ENCODE measurements around the gene TRPM2.

DNA sequence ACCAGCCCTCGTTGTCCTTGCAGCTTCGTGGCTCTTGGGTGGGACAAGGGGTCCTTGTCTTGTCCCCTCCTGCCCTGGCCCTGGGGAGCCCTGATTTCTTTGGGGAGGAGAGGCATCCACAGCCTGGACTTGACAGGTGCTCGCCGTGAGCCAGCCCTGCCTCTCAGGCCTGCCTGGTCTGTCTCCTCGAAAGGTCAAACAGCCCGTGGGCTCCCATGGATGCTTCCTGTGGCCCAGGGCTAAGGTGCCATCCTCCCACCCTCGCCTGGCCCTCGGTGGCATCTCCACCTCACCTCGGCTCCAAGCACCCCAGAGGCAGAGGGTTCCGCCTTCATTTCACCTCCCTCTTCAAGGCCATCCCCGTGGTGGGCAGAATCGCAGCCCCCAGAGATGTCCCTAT is 110.9 kb downstream of the TRPM2 start:
- no peak for TF ChIP-seq EZH2 (IDR thresholded peaks at IDR 0.05; ENCODE audit: low read length, missing control alignments)
- TF ChIP-seq, protein P1, sequence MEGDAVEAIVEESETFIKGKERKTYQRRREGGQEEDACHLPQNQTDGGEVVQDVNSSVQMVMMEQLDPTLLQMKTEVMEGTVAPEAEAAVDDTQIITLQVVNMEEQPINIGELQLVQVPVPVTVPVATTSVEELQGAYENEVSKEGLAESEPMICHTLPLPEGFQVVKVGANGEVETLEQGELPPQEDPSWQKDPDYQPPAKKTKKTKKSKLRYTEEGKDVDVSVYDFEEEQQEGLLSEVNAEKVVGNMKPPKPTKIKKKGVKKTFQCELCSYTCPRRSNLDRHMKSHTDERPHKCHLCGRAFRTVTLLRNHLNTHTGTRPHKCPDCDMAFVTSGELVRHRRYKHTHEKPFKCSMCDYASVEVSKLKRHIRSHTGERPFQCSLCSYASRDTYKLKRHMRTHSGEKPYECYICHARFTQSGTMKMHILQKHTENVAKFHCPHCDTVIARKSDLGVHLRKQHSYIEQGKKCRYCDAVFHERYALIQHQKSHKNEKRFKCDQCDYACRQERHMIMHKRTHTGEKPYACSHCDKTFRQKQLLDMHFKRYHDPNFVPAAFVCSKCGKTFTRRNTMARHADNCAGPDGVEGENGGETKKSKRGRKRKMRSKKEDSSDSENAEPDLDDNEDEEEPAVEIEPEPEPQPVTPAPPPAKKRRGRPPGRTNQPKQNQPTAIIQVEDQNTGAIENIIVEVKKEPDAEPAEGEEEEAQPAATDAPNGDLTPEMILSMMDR (conservative IDR thresholded peaks at IDR 0.05 in 1 of 2, IDR thresholded peaks at IDR 0.05 in 1 of 2; ENCODE audit: low read depth in 1 of 2, low read length in 2 of 2) = no peak
